Neural progenitor cell (in vitro differentiated cells): ENCODE measurements around the gene ESRRA. TPM values are rescaled to one million over a fixed set of nuclear protein-coding genes. Genes with fewer than 3 reads are reported as not detected.

ENCODE experiments used
- DNase-seq: peaks from one replicate; pipeline ENCODE4 v3.0.0-alpha.2; 2016; ENCODE audit warnings: low spot score
- H2AFZ ChIP-seq: fragments of 200-600 bp; sonication (generic); replicated peaks from 2 replicates; pipeline ENCODE4 v1.6.1; 2016; ENCODE audit warnings: antibody characterized with exemption
- H3F3A ChIP-seq: fragments of 200-600 bp; sonication (generic); 2 replicates; pipeline ENCODE4 v1.6.1; 2016; ENCODE audit warnings: antibody characterized with exemption, low read depth
- H3K27ac ChIP-seq: fragments of 200-600 bp; sonication (generic); 2 replicates; pipeline ENCODE4 v1.5.1; 2016; ENCODE audit warnings: mild to moderate bottlenecking
- H3K27me3 ChIP-seq: fragments of 200-600 bp; sonication (generic); 2 replicates; pipeline ENCODE4 v1.6.1; 2016; ENCODE audit warnings: mild to moderate bottlenecking, moderate library complexity
- H3K36me3 ChIP-seq: fragments of 200-600 bp; sonication (generic); 2 replicates; pipeline ENCODE4 v1.5.1; 2016
- H3K4me1 ChIP-seq: fragments of 200-600 bp; sonication (generic); 2 replicates; pipeline ENCODE4 v1.6.1; 2016; ENCODE audit warnings: mixed run types
- H3K4me2 ChIP-seq: fragments of 200-600 bp; sonication (generic); 2 replicates; pipeline ENCODE4 v1.6.1; 2016
- H3K4me3 ChIP-seq: fragments of 200-600 bp; sonication (generic); 2 replicates; pipeline ENCODE4 v1.5.1; 2016
- H3K79me2 ChIP-seq: fragments of 200-600 bp; sonication (generic); 2 replicates; pipeline ENCODE4 v1.6.1; 2016; ENCODE audit warnings: low read depth
- H3K9ac ChIP-seq: fragments of 200-600 bp; sonication (generic); 2 replicates; pipeline ENCODE4 v1.6.1; 2016
- H3K9me3 ChIP-seq: fragments of 200-600 bp; sonication (generic); 2 replicates; pipeline ENCODE4 v1.5.1; 2016; ENCODE audit warnings: low read depth
- H4K20me1 ChIP-seq: fragments of 200-600 bp; sonication (generic); 2 replicates; pipeline ENCODE4 v1.6.1; 2016; ENCODE audit warnings: low read depth
- H3K27ac Mint-ChIP-seq: 3 replicates; pipeline ENCODE4 v1.8.0; 2021; ENCODE audit warnings: mixed read lengths
- H3K27me3 Mint-ChIP-seq: 2 replicates; pipeline ENCODE4 v1.8.0; 2022; ENCODE audit warnings: low read depth, mild to moderate bottlenecking, inconsistent platforms, moderate library complexity, mixed read lengths; ENCODE audit not compliant: insufficient read depth
- H3K36me3 Mint-ChIP-seq: 3 replicates; pipeline ENCODE4 v1.8.0; 2021; ENCODE audit warnings: mixed read lengths
- H3K4me1 Mint-ChIP-seq: 3 replicates; pipeline ENCODE4 v1.8.0; 2021; ENCODE audit warnings: mixed read lengths
- H3K4me3 Mint-ChIP-seq: 3 replicates; pipeline ENCODE4 v1.8.0; 2021; ENCODE audit warnings: mild to moderate bottlenecking, moderate library complexity, mixed read lengths
- H3K9me3 Mint-ChIP-seq: 3 replicates; pipeline ENCODE4 v1.8.0; 2020; ENCODE audit warnings: mixed read lengths
- EZH2 ChIP-seq: fragments of 200-600 bp; sonication (generic); IDR thresholded peaks from 2 replicates; pipeline ENCODE4 v1.6.1; 2017; ENCODE audit warnings: antibody characterized with exemption, mild to moderate bottlenecking, moderate library complexity
- EZH2phosphoT487 ChIP-seq: fragments of 200-600 bp; sonication (generic); IDR thresholded peaks from 2 replicates; pipeline ENCODE4 v1.6.1; 2017; ENCODE audit warnings: antibody characterized with exemption
- total RNA-seq: library from RNA; depleted of rRNA; stranded (reverse); fragments of >200 nt; gene quantifications from 2 replicates; pipeline ENCODE4 v1.2.3, GENCODE V29; 2015; ENCODE audit warnings: low replicate concordance
- TF ChIP-seq, protein P1 (sequence below): fragments of 200-600 bp; sonication (generic); IDR thresholded peaks from 2 replicates; pipeline ENCODE4 v1.5.1; 2017; ENCODE audit warnings: antibody characterized with exemption, mild to moderate bottlenecking

The ESRRA gene
- total RNA-seq, 1 donor from 2014 or later, result 5.5 TPM

DNA sequence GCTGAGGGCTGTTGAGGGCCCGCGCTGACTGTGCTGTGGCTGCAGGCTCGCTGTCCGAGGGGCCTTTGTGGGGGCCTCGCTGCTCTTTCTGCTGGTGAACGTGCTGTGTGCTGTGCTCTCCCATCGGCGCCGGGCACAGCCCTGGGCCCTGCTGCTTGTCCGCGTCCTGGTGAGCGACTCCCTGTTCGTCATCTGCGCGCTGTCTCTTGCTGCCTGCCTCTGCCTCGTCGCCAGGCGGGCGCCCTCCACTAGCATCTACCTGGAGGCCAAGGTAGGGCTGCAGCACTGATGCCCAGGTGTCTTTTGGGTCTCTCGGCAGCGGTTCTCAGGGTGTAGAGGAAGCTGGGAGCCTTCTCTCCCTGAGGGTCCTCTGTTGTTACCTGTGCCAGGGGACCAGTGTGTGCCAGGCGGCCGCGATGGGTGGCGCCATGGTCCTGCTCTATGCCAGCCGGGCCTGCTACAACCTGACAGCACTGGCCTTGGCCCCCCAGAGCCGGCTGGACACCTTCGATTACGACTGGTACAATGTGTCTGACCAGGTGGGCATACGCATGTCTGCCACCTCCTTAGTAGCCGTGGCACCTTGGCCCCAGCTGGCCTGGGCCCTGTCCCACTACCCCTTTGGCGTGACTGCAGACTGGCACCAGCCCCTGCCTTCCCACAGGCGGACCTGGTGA lies 17.5 kb upstream of the ESRRA start:
- H3K79me2 ChIP-seq, result peaks cover 3% of the 10 kb centered on the region
- no peak overlapping the region for H3K9ac ChIP-seq
- Mint-ChIP-seq H3K27me3 (peaks cover 32% of the 10 kb centered on the region), H3K4me1 (peaks cover 20% of the 10 kb centered on the region), H3K27ac (no peak overlapping the region), H3K4me3 (peak overlapping the region; percentile 27), H3K36me3 (peaks cover 6% of the 10 kb centered on the region), H3K9me3 (peaks cover 2% of the 10 kb centered on the region)
- H3F3A ChIP-seq, result peaks cover 4% of the 10 kb centered on the region
- peaks cover 44% of the 10 kb centered on the region for H3K27me3 ChIP-seq
- H3K4me1 ChIP-seq, result peaks cover 14% of the 10 kb centered on the region
- TF ChIP-seq EZH2phosphoT487 (no peak), EZH2 (no peak)
- TF ChIP-seq, protein P1, sequence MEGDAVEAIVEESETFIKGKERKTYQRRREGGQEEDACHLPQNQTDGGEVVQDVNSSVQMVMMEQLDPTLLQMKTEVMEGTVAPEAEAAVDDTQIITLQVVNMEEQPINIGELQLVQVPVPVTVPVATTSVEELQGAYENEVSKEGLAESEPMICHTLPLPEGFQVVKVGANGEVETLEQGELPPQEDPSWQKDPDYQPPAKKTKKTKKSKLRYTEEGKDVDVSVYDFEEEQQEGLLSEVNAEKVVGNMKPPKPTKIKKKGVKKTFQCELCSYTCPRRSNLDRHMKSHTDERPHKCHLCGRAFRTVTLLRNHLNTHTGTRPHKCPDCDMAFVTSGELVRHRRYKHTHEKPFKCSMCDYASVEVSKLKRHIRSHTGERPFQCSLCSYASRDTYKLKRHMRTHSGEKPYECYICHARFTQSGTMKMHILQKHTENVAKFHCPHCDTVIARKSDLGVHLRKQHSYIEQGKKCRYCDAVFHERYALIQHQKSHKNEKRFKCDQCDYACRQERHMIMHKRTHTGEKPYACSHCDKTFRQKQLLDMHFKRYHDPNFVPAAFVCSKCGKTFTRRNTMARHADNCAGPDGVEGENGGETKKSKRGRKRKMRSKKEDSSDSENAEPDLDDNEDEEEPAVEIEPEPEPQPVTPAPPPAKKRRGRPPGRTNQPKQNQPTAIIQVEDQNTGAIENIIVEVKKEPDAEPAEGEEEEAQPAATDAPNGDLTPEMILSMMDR, result no peak
- H3K4me3 ChIP-seq, result no peak overlapping the region
- H2AFZ ChIP-seq, result no peak overlapping the region
- DNase-seq, result no peak
- H3K4me2 ChIP-seq, result no peak overlapping the region
- peaks cover 25% of the 10 kb centered on the region for H4K20me1 ChIP-seq
- no peak overlapping the region for H3K27ac ChIP-seq
- H3K9me3 ChIP-seq, result no peaks in the 10 kb centered on the region
- no peaks in the 10 kb centered on the region for H3K36me3 ChIP-seq

DNA sequence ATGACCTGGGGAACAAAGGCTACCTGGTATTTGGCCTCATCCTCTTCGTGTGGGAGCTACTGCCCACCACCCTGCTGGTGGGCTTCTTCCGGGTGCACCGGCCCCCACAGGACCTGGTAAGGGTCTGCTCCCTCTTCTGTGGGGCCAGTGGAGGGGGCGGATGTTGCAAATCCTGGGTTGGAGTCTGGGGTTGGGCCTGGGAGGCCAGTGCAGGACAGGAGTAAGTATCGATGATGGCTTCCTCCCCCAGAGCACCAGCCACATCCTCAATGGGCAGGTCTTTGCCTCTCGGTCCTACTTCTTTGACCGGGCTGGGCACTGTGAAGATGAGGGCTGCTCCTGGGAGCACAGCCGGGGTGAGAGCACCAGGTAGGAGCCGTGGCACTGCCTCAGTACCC lies 17.0 kb upstream of the ESRRA start:
- H3K27ac ChIP-seq, result no peak overlapping the region
- peaks cover 4% of the 10 kb centered on the region for H3K36me3 Mint-ChIP-seq
- no peak for DNase-seq
- TF ChIP-seq EZH2 (no peak), EZH2phosphoT487 (no peak)
- TF ChIP-seq, protein P1, result no peak
- no peak overlapping the region for H2AFZ ChIP-seq
- H3K27me3 Mint-ChIP-seq, result peaks cover 36% of the 10 kb centered on the region
- no peaks in the 10 kb centered on the region for H3K36me3 ChIP-seq
- peaks cover 18% of the 10 kb centered on the region for H3K4me1 Mint-ChIP-seq
- peaks cover 31% of the 10 kb centered on the region for H4K20me1 ChIP-seq
- H3K27me3 ChIP-seq, result peaks cover 49% of the 10 kb centered on the region
- H3K9ac ChIP-seq, result no peak overlapping the region
- no peaks in the 10 kb centered on the region for H3K9me3 ChIP-seq
- no peak overlapping the region for H3K27ac Mint-ChIP-seq
- no peak overlapping the region for H3K4me2 ChIP-seq
- no peak overlapping the region for H3K4me3 ChIP-seq
- peaks cover 2% of the 10 kb centered on the region for H3K79me2 ChIP-seq
- H3K4me3 Mint-ChIP-seq, result no peak overlapping the region
- H3K9me3 Mint-ChIP-seq, result peaks cover 2% of the 10 kb centered on the region
- peaks cover 14% of the 10 kb centered on the region for H3K4me1 ChIP-seq
- H3F3A ChIP-seq, result peaks cover 4% of the 10 kb centered on the region

DNA sequence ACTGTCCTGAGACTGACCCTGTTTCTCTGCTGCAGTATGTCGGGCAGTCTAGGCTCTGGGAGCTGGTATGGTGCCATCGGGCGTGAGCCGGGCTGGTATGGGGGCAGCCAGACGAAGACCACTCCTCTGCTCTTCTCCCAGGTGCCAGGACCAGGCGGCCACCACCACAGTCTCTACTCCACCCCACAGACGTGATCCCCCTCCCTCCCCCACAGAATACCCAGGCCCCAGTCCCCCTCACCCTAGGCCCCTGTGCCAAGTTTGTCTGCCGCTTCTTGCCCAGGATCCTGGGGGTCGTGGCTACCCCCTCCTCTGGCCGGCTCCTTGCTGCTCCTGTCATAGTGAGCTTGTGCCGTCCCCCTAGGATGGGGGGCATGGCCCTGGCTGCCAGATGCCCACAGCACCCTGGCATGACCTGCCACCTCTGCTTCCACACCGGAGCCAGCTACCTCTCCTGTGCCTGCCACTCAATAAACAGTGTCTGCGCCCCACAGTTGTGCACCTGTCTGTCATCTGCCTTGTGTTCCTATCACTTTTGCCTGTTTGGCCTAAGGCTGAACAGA lies 16.2 kb upstream of the ESRRA start:
- Histone ChIP-seq H3K79me2 (no peaks in the 10 kb centered on the region), H3K9me3 (no peaks in the 10 kb centered on the region), H3K9ac (no peak overlapping the region), H4K20me1 (peaks cover 31% of the 10 kb centered on the region), H2AFZ (no peak overlapping the region), H3K4me2 (no peak overlapping the region), H3K36me3 (no peaks in the 10 kb centered on the region), H3F3A (no peaks in the 10 kb centered on the region), H3K4me3 (no peak overlapping the region), H3K27ac (no peak overlapping the region), H3K4me1 (peaks cover 14% of the 10 kb centered on the region), H3K27me3 (peaks cover 57% of the 10 kb centered on the region)
- Mint-ChIP-seq H3K4me3 (peak overlapping the region; percentile 46), H3K27ac (no peak overlapping the region), H3K36me3 (peaks cover 4% of the 10 kb centered on the region), H3K27me3 (peaks cover 44% of the 10 kb centered on the region), H3K9me3 (peaks cover 2% of the 10 kb centered on the region), H3K4me1 (peaks cover 17% of the 10 kb centered on the region)
- no peak for TF ChIP-seq EZH2
- TF ChIP-seq EZH2phosphoT487, result no peak
- TF ChIP-seq, protein P1, result no peak
- DNase-seq, result no peak
